Muscle layer of duodenum (tissue), 2 donors: ENCODE results near the gene CD9.
A peak's percentile ranks its signal among the peaks of the same experiment; 100 is the strongest.

Experiments
- H3K27ac ChIP-seq: one replicate; pipeline ENCODE4 v1.7.0; 2013; ENCODE audit warnings: mild to moderate bottlenecking, low read length
- H3K27me3 ChIP-seq: one replicate; pipeline ENCODE4 v1.7.0; 2013; ENCODE audit warnings: low read depth, mild to moderate bottlenecking, control low read depth, low read length
- H3K36me3 ChIP-seq, 2 donors: one replicate each; pipeline ENCODE4 v1.7.0; 2013; ENCODE audit warnings: low read length in 2 of 2, control low read depth in 1 of 2, mild to moderate bottlenecking in 1 of 2; ENCODE audit not compliant: insufficient read depth in 2 of 2, control insufficient read depth in 1 of 2
- H3K4me1 ChIP-seq, 2 donors: one replicate each; pipeline ENCODE4 v1.7.0; 2013; ENCODE audit warnings: low read length in 2 of 2, mild to moderate bottlenecking in 2 of 2, control low read depth in 1 of 2, moderate library complexity in 1 of 2; ENCODE audit not compliant: insufficient read depth in 2 of 2, control insufficient read depth in 1 of 2
- H3K4me3 ChIP-seq, 2 donors: one replicate each; pipeline ENCODE4 v1.7.0; 2013; ENCODE audit warnings: low read length in 2 of 2, low read depth in 1 of 2, mild to moderate bottlenecking in 1 of 2
- H3K9me3 ChIP-seq, 2 donors: one replicate each; pipeline ENCODE4 v1.7.0; 2013; ENCODE audit warnings: low read length in 2 of 2, control low read depth in 1 of 2, mild to moderate bottlenecking in 1 of 2; ENCODE audit not compliant: control insufficient read depth in 1 of 2
- donor health status: healthy.

CD9 gene

DNA sequence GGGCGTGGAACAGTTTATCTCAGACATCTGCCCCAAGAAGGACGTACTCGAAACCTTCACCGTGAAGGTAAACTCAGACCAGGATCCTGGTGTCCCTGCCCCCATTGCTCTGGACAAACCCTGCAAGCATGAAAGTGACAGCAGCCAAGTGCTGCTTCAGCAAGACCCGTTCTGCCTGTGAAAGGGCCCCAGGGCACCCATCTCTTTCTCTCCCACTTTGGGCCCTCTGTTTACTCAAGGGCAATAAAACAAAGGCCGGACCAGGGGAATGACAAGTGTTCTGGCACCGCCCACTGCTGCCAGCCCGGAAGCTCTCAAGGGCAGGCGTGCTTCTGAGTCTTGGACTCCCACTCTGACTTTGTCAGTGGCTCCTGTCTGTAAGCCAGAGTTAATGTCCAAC lies 35.3 kb downstream of the CD9 start:
- Histone ChIP-seq H3K9me3 (no peaks in the 10 kb centered on the region), H3K4me1 (peaks cover 33 to 43% of the 10 kb centered on the region in 2 donors), H3K36me3 (peaks cover 37 to 44% of the 10 kb centered on the region in 2 donors), H3K27ac (peak overlapping the region; percentile 20), H3K4me3 (no peak overlapping the region), H3K27me3 (no peaks in the 10 kb centered on the region)

DNA sequence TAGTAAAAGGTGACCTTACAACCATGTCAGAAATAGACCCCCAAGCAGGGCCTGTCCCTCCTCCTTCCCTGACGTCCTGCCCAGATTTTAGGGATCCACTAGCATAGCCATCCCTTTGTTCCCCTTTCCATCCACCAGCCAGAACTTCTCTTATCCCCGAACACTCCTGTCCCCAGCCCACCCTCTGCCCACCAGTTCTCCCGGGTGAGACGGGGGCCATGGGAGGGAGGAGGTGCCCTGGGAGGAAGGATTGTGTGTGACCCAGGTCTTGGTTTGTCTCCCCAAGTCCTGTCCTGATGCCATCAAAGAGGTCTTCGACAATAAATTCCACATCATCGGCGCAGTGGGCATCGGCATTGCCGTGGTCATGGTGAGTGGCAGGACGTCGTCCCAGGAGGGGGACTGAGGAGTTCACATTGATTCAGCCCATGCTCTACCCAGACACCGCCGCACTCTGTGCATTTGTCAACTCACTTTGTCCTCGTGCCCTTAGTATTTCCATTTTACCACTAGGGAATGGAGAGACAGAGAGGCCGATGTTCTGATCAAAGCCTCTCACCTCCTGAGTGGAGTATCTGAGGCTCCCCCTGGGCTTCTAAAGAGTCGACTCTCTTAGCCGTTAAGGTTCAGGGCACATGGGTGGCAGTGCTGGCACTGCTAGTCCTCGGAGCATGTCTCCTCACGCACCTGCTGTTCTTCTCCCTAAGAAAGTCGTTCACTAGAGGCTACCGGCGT lies 35.9 kb downstream of the CD9 start:
- H3K4me3 ChIP-seq, result no peak overlapping the region
- H3K27me3 ChIP-seq, result no peaks in the 10 kb centered on the region
- peaks cover 28 to 37% of the 10 kb centered on the region in 2 donors for H3K4me1 ChIP-seq
- peak overlapping the region; percentile 20 for H3K27ac ChIP-seq
- H3K9me3 ChIP-seq, result no peaks in the 10 kb centered on the region
- H3K36me3 ChIP-seq, result peaks cover 37 to 44% of the 10 kb centered on the region in 2 donors

DNA sequence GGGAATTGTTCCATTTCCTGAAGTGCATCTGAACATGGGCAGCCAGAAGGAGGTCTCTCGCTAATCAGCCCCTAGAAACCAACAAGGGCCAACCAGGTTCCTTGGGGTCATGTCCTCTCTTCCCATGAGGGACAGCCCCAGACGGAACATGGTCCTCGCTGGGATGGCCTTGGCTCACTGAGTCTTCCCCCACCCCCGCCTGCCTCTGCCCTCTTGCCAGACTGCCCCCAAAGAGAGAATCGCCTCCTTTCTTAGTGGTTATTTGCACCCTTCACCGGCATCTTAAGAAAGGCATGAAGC lies 36.4 kb downstream of the CD9 start:
- Histone ChIP-seq H3K27me3 (no peaks in the 10 kb centered on the region), H3K4me3 (no peak overlapping the region), H3K27ac (peak overlapping the region; percentile 20), H3K9me3 (no peaks in the 10 kb centered on the region), H3K4me1 (peaks cover 25 to 36% of the 10 kb centered on the region in 2 donors), H3K36me3 (peaks cover 37 to 44% of the 10 kb centered on the region in 2 donors)

DNA sequence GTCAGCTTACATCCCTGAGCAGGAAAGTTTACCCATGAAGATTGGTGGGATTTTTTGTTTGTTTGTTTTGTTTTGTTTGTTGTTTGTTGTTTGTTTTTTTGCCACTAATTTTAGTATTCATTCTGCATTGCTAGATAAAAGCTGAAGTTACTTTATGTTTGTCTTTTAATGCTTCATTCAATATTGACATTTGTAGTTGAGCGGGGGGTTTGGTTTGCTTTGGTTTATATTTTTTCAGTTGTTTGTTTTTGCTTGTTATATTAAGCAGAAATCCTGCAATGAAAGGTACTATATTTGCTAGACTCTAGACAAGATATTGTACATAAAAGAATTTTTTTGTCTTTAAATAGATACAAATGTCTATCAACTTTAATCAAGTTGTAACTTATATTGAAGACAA lies 37.6 kb downstream of the CD9 start:
- peaks cover 37 to 44% of the 10 kb centered on the region in 2 donors for H3K36me3 ChIP-seq
- H3K27me3 ChIP-seq, result no peaks in the 10 kb centered on the region
- H3K27ac ChIP-seq, result no peak overlapping the region
- no peak overlapping the region for H3K4me3 ChIP-seq
- H3K4me1 ChIP-seq, result peaks cover 17 to 29% of the 10 kb centered on the region in 2 donors
- no peaks in the 10 kb centered on the region for H3K9me3 ChIP-seq

DNA sequence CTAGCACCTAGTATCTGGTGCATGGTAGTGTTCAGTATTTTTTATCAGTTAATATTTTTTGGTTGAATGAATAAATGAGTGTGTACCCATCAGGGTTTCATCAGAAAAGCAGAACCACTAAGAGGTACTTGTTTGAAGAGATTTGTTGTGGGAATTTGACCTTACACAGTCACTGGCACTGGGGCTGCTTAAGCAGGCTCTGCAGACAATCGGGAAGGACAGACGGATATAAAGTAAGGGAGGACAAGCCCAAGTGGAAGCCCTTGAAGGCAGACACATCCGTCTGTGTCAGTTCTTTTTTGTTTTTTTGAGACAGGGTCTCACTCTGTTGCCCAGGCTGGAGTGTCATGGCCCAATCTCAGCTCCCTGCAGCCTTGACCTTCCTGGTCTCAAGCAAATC lies 38.7 kb downstream of the CD9 start:
- no peaks in the 10 kb centered on the region for H3K9me3 ChIP-seq
- H3K4me1 ChIP-seq, result peaks cover 14 to 18% of the 10 kb centered on the region in 2 donors
- no peak overlapping the region for H3K27ac ChIP-seq
- H3K4me3 ChIP-seq, result no peak overlapping the region
- peaks cover 37 to 40% of the 10 kb centered on the region in 2 donors for H3K36me3 ChIP-seq
- H3K27me3 ChIP-seq, result no peaks in the 10 kb centered on the region

GRCh38 chr12:6241495-6241894 lies 41.3 kb downstream of the CD9 start:
- no peaks in the 10 kb centered on the region for H3K27me3 ChIP-seq
- H3K36me3 ChIP-seq, result peaks cover 22 to 29% of the 10 kb centered on the region in 2 donors
- peaks cover 6 to 7% of the 10 kb centered on the region in 2 donors for H3K4me1 ChIP-seq
- H3K27ac ChIP-seq, result peak overlapping the region; percentile 23
- no peak overlapping the region for H3K4me3 ChIP-seq
- no peaks in the 10 kb centered on the region for H3K9me3 ChIP-seq

GRCh38 chr12:6249580-6249979 lies 49.4 kb downstream of the CD9 start:
- H3K4me3 ChIP-seq, result no peak overlapping the region
- no peak overlapping the region for H3K27ac ChIP-seq
- no peaks in the 10 kb centered on the region for H3K27me3 ChIP-seq
- no peaks in the 10 kb centered on the region for H3K9me3 ChIP-seq
- no peaks in the 10 kb centered on the region for H3K36me3 ChIP-seq
- H3K4me1 ChIP-seq, result no peaks in the 10 kb centered on the region

GRCh38 chr12:6250343-6250742 lies 50.1 kb downstream of the CD9 start:
- Histone ChIP-seq H3K27me3 (no peaks in the 10 kb centered on the region), H3K27ac (no peak overlapping the region), H3K4me1 (no peaks in the 10 kb centered on the region), H3K9me3 (no peaks in the 10 kb centered on the region), H3K4me3 (no peak overlapping the region), H3K36me3 (no peaks in the 10 kb centered on the region)

- H3K27ac ChIP-seq, result no peak overlapping the region
- no peaks in the 10 kb centered on the region for H3K36me3 ChIP-seq
- H3K4me1 ChIP-seq, result no peaks in the 10 kb centered on the region
- no peaks in the 10 kb centered on the region for H3K9me3 ChIP-seq
- no peak overlapping the region for H3K4me3 ChIP-seq
- H3K27me3 ChIP-seq, result no peaks in the 10 kb centered on the region
Observed at GRCh38 chr12:6253278-6253677, 53.1 kb downstream of the CD9 start.

GRCh38 chr12:6254491-6254890 lies 54.3 kb downstream of the CD9 start:
- Histone ChIP-seq H3K27ac (no peak overlapping the region), H3K36me3 (no peaks in the 10 kb centered on the region), H3K9me3 (no peaks in the 10 kb centered on the region), H3K27me3 (no peaks in the 10 kb centered on the region), H3K4me1 (no peaks in the 10 kb centered on the region), H3K4me3 (no peak overlapping the region)

DNA sequence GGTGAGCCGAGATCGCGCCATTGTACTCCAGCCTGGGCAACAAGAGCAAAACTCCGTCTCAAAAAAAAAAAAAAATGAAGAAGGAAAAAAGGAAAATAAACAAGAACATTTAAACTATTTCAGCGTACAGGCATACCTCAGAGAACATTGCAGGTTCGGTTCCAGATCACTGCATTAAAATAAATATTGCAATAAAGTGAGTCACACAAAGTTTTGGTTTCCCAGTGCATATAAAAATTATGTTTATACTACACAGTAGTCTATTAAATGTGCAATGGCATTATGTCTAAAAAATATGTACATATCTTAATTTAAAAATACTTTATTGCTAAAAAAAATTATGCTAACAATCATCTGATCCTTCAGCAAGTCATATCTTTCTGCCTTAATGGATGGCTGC lies 56.8 kb downstream of the CD9 start:
- H3K4me3 ChIP-seq, result no peak overlapping the region
- no peak overlapping the region for H3K27ac ChIP-seq
- no peaks in the 10 kb centered on the region for H3K4me1 ChIP-seq
- H3K36me3 ChIP-seq, result no peaks in the 10 kb centered on the region
- no peaks in the 10 kb centered on the region for H3K9me3 ChIP-seq
- H3K27me3 ChIP-seq, result no peaks in the 10 kb centered on the region

- Histone ChIP-seq H3K36me3 (no peaks in the 10 kb centered on the region), H3K27me3 (no peaks in the 10 kb centered on the region), H3K4me1 (peaks cover 0 to 6% of the 10 kb centered on the region in 2 donors), H3K4me3 (no peak overlapping the region), H3K9me3 (no peaks in the 10 kb centered on the region), H3K27ac (no peak overlapping the region)
Observed at GRCh38 chr12:6262211-6262610, 62.0 kb downstream of the CD9 start.
